COLO668 (cell line): ENCODE measurements around the gene UBE2E2.
A peak's percentile ranks its signal among the peaks of the same experiment; 100 is the strongest.

ENCODE experiments used
- DNase-seq: peaks from one replicate; lab custom pipeline; 2025; ENCODE audit not compliant: unreplicated experiment; lab: John Stamatoyannopoulos, UW

Gene UBE2E2

DNA sequence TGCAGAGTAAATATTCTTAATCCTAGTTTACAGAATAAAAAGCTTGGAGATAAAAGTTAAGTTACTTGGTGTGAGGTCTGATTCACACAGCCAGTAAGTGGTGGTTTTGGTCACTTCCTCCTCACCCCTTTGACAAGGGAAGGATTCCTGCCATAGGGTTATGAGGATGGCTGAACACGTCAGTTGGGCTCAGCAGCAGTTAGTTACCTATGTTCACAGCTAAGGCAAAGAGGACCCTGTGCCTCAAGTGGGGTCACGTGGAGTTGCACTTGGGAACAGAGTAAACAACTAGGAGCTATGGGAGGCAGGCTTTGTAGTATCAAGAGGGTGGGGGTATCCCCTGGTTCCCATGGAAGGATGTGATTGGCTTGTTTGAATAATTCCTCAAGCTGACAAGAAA lies 232.2 kb downstream of the UBE2E2 start:
- peak; percentile 3 for DNase-seq

DNA sequence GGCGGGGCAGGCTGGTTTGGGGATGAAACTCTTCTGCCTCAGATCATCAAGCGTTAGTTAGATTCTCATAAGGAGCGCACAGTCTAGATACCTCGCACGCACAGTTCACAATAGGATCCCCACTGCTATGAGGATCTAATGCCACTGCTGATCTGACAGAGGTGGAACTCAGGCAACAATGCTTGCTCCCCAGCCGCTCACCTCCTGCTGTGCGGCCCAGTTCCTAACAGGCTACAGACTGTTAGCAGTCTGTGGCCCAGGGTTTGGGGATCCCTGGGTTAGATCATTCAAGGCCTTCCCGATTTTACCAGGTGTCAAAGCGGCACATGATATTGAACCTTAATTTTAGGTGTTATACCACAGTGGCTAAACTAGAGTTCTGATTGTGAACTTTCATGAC lies 232.8 kb downstream of the UBE2E2 start:
- DNase-seq, result no peak

DNA sequence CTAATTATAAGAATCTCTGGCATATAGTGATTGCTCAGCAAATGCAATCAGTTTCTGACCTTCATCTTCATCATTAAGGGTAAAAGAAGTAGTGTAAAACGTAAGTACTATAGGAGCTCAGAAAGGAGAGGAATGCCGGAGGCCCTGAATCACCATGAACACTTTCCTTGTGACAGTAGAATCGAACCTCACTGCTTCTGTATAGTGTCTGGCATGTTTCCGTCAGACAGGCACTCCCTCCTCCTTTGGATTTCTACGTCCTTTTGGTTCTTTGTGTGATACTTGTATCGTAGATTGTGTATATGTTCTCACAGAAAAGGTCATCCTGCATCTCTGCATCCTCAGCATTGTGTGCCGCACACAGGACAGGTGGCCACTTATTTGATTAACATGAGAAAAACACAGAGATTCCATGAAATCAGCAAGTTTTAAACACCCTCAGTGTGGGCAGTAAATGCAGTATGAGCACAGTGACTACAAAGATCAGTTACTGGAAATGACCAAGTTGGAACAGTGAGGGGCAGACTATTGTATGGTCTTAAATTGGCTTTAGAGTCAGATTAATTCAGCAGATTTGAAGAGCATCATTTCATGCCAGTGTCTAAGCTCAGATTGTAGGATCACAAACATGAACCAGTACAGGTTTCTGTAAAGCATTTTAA lies 234.5 kb downstream of the UBE2E2 start:
- no peak for DNase-seq

DNA sequence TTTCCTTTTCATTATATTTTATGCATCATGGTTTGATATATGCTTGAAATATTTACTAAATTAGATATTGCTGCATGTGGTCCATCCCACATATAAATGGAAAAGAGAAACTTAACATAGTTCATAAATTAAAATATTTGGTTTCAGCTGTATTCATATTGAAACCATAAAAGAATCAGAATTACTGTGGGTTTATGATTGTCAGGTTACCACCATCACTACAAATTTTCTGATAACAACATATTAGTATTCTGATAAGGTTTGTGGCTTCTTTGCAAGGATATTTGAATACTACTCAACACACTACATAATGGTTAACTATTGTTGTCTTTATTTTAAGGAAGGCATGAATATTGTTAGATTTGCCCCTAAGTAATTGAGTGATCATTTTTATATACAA lies 235.5 kb downstream of the UBE2E2 start:
- no peak for DNase-seq

DNA sequence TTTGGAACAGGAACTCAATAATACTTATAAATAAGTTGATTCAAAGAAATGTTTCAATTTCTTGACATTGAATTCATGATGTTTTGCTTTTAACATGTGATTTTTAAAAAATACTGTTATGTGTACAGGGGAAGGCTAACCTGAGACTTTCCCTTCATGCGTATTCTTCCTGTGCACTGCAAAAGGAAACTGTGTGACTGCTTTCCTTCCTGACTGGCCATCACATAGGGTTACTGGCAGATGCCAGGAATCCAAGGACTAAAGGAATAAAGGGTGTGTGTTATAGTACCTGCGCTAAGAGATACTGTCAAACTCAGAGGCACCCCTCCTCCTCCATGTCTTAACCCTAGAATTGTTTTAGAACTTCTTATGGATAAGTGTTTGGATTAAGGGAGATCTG lies 236.0 kb downstream of the UBE2E2 start:
- DNase-seq, result no peak

DNA sequence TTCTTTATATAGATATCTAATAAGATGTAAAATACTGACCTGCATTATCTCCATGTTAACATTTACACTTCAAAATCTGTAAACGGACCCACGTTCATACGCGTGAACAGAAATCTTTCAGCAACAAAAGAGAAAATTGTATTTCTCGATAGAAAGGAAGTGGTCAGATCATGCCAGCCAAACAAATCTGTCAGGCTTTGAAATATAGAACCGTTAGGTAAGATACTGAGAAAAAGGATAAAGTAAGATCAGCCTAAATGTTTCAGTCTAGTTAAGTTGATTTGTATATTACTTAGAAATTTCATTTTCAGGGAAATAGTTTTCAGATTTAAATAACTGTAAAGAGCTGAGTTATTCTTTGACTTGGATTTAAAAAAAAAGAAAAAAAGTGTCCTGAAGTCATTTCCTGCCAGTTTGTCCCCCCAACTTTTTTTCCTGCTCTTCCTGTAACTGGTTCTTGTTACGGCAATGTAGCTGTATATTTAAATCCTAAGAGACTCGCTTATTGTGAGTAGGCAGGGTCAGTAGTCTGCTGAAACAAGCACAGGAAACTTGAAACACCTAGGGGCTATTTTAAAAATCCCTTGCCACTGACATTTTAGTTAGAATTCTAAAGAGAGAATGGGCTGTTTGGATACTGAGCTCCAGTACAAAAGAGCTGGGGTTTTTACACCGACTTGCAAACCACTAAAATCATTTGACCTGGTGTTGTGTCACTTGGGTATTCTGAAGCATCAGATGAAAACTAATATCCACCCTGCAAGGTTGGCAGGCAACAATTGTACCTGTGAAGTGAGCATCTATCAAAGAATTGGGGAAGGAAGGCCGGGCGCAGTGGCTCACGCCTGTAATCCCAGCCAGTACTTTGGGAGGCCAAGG lies 237.5 kb downstream of the UBE2E2 start:
- no peak for DNase-seq

DNA sequence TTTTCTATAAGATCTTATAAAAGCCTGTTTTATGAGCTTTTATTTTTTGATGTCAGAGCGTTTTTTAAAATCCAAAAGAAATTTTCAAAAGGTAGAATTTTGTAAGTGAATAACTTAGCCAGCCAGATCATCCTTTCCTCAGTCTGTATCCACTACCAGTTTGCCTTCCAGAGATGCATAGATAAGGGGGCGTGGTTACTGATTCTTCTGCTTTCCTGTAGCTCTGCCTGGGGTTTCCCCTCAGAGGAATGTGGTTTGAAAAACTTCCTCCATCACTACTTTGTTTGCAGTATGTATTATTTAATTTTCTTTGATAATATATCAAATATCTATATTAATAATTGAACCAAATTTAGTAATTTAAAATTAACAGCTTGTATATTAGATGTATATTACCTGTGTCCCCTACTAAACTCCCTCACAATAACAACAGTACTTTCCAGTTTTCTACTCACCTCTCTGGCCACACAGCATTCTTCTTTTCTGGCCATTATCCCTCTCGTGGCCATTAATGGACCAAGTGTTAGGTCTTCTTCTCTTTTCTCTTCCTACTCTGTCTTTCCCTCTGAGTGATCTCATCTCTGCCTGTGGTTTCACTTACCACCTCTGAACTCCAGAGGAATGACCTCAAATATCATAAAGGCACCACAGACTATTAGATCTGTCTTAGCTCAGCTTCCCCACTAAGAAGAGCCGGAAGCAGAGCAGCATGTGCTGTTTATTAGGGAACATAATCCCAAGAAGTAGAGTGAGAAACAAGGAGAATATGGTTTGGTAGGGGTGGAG lies 239.7 kb downstream of the UBE2E2 start:
- no peak for DNase-seq

DNA sequence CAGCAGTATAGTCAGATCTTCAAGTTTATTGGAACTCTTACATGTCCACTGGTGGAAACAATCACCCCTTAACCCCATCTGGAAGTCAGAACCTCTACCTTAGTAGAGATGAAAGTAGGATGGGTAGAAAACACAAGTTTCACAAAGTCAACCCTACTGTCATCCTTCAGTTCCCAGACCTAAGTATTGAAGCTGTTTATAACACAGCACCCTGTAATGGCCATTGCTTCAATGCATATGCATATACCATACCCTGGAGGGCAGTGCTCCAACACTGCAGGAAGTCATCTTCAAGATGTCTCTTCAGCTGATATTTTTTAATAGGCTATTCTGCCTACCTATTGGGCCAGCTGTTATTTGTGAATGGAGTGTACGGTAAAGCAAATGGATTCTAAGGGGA lies 241.3 kb downstream of the UBE2E2 start:
- no peak for DNase-seq

DNA sequence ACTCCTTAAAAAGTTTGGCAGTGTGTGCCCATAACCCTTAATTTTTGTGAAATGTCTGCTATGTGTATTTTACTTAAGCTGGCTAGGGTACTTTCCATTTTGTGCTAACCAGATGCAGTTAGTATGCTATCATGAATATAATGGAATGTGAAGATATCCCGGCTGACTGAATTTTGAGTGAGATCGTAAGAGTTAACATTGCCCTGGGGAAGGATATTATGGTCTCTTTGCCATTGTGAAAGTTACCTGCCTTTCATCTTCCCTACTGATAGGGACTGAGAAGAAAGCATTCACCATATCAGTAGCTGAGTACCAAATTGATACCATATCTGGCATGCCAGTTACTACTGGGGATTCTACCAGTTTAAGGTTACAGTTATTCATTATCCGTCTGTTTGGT lies 243.2 kb downstream of the UBE2E2 start:
- no peak for DNase-seq

DNA sequence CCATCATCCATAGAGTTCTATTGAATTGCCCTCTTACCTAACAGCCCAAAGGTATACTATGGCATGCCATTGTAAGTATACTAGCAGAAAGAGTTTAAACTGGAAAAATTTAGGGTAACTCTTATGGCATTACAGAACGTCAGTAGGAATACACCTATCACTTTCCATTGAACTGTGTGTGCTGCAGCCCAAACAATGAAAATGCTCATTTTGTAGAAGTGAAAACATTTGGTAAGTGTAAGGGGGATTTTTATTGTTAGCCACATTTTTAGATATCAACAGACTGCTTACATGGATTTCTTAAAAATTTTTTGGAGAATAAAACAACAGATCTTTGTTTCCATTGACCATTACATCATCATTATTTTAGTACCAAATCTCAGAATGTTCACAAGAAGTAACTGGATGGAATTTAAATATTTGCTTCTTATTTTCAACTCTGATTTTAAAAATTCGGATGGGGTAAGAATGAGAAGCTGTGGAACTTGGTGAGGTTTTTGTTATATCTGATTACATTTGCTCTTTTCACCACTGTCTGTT lies 245.9 kb downstream of the UBE2E2 start:
- DNase-seq, result no peak

DNA sequence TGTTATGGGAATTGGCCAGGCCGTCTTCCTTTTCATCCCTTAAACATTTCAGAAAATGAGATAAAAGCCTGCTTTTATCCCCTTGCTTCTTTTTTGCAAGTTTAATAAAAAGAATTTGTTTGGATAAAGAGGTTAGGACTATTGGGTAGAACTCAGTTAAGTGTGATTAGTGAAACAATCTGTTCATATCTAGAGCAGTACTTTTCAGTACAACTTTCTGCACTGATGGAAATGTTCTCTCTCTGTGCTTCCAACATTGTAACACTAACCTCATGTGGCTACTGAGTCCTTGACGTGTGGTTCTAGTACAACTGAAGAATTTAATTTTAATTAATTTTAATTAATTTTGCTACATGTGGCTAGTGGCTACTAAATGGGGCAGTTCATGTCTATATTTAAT lies 246.9 kb downstream of the UBE2E2 start:
- DNase-seq, result no peak

DNA sequence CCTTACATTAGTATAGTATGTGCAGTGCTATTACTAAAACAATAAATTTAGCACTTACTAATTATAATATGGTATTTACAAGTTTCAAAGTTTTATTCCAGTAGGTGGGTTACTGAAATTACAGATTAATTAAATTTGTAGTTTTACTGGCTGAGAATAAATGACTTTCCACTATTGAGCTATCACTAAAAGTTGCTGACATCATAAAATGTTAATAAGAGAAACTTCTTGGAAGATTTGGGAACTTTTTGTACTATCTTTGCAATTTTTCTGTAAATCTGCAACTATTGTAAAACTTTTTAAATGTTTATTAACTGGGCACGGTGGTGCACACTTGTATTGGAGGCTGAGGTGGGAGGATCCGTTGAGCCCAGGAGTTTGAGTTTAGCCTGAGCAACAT lies 247.7 kb downstream of the UBE2E2 start:
- no peak for DNase-seq

DNA sequence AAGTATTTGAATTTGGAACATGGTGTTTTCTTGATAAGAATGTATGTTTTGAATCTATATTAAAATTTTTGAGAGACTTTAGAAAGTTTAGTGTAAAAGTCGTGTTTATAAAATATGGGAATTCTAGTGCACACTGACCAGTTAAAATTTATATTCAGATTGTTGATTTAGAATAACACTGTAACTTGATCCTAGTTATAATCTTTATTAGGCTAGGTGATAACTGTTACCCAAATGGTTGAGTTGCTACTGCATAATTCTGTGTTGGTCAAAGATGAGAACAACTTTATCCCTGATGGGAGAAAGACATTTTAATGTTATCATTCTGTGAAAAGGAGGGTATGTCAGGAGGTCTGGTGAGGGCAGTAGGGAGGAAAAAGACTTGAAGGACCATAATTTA lies 249.3 kb downstream of the UBE2E2 start:
- no peak for DNase-seq

DNA sequence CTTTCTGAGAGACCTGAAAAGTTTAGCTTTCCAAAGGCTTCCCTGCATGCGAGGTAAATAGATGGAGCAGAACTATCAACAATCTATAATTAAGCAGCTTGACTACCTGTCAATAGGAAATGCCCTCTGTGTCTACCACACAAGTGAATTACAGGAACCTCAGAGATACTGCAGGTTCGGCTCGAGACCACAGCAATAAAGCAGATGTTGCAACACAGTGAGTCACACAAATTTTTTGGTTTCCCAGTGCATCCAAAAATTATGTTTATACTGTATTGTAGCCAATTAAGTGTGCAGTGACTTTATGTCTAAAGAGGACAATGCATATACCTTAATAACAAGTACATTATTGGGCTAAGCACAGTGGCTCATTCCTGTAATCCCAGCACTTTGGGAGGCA lies 252.0 kb downstream of the UBE2E2 start:
- no peak for DNase-seq

DNA sequence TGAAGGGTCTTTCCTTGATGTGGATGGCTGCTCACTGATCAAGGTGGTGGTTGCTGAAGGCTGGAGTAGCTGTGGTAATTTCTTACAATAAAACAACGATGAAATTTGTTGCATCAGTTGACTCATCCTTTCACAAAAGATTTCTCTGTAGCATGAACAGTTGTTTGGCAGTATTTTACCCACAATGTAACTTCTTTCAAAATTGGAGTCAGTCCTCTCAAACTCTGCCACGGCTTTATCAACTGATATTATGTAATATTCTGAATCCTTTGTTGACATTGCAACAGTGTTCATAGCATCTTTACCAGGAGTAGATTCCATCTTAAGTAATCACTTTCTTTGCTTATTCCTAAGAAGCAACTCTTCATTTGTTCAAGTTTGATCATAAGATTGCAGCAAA lies 252.6 kb downstream of the UBE2E2 start:
- no peak for DNase-seq

DNA sequence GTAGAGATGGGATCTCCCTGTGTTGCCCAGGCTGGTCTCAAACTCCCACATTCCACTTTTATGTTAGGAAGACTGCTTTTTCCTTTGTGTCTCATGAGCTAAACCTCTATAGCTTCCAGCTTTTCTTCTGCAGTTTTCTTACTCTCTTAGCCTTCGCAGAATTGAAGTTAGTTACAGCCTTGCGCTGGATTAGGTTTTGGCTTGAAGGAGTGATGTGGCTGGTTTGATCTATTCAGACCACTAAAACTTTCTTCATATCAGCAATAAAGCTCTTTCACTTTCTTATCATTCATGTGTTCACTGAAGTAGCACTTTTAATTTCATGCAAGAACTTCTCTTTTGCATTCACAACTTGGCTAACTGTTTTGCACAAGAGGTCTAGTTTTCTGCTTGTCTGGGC lies 254.6 kb downstream of the UBE2E2 start:
- no peak for DNase-seq

DNA sequence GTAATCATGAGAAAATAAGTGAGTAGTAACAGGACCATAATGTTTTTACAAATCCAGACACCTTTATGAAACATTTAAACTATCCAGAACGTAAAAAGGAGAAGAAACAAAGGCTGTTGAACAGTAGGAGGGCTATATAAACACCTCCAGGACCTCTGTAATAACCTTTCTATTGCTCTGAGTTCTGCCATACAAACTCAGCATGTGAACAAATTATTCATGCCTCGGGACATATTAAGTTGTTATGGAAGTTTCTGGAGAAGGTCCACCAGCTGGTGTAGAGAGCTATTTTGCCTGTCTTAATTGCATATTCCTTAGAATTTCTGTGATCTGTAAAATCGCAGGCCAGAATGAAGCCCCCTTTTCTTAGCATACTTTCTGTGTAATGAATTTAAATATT lies 256.3 kb downstream of the UBE2E2 start:
- no peak for DNase-seq

DNA sequence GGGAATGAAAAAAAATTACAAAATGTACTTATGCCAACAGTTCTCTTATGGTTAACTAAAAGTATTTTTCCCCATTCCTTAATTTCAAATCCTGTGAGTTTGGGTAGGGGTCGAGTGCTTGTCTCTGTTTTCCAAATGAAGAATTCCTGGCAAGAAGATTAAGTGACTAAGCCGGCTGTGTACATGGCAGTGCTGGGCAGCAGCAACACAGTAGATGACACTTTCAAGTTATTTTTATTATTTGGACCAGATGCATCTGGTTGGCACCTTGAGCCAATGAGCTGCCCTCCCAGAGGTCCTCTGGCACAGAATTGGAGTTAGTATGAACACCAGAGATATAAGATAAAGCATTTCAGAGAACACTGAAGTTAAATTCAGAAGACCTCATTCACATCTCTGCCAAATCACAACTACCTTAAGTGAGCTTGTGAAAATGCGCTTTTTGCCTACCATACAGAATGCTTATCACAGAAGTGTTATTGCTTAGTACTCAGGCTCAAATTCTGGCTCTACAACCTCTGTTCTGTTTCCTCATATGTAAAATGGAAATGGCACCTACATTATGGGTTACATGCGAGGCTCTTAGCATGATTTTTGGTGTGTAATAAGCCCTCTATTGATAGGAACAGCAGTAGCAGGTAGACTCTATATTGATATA lies 256.9 kb downstream of the UBE2E2 start:
- DNase-seq, result no peak

DNA sequence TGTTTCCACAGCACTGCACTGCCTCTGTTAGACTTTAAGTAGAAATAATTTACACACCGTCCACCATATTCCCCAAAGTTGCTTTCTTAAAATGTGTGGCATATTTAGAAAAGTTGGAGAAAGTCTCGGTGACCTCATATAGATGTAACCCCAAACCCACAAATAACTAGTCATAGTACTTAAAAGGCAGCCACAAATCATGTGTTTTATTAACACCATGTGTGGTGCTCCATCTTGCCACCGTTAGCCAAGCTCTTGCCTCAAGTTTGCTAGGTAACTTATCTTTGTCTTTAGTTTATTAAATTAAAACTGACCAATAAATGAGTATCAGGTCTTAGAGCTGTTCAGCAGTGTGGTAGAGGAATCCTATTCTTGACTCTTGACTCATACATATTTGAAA lies 257.9 kb downstream of the UBE2E2 start:
- DNase-seq, result no peak

DNA sequence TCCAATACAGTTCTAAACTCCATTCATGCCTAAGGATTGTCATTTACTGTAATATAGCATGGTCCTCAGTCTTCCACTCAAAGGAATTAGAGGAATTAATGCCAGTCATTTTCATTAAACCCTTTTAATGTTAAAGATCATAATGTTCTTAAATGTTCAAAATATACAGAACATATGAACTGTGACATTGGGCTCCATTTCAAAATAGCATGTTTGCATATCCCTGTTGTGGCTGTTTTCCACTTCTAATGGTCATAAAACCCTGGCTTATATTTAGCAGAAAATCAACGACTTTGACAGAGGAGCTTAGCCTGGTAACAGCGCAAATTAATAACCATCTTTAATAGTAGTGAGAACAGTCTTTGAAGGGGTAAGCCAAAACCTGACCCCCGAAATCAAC lies 260.7 kb downstream of the UBE2E2 start:
- DNase-seq, result no peak

DNA sequence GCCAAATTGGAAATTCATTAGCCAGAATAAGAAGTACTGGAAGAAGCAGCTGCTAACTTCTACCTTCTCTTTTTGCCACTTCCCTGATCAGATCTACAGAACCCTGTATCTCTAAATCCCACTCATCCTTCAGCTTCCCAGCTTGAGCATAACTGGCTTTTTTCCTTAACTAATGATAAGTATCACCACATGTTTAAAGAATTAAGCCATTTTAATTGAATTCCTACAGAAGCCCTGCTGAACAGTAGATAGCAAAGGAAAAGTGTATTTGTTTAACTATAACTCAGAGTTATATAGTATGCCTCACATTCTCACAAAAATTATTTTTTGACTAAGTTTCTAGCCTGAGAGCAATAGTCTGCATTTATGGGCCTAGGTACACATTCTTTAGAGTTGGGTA lies 262.4 kb downstream of the UBE2E2 start:
- DNase-seq, result no peak
